Liver (tissue), 9 donors: ENCODE results near the gene VWA5A. TPM values are rescaled to one million over a fixed set of nuclear protein-coding genes. Genes with fewer than 3 reads are reported as not detected.

Source experiments
- DNase-seq: peaks from one replicate; pipeline ENCODE4 v3.0.0-alpha.2; 2017; ENCODE audit warnings: low spot score
- H3K27ac ChIP-seq, 2 donors: one replicate each; pipeline ENCODE4 v1.7.0; 2013; ENCODE audit warnings: inconsistent platforms in 2 of 2, low read length in 2 of 2, control low read depth in 1 of 2, low read depth in 1 of 2, mild to moderate bottlenecking in 1 of 2
- H3K27me3 ChIP-seq, 4 donors: one replicate each; pipeline versions ENCODE4 v1.6.1 to v1.7.0; 2013; ENCODE audit warnings: low read length in 3 of 4, inconsistent platforms in 1 of 4, mild to moderate bottlenecking in 1 of 4, moderate library complexity in 1 of 4; ENCODE audit not compliant: control insufficient read depth in 4 of 4, insufficient read depth in 4 of 4
- H3K36me3 ChIP-seq, 4 donors: one replicate each; pipeline versions ENCODE4 v1.6.1 to v1.7.0; 2013; ENCODE audit warnings: low read length in 3 of 4, mild to moderate bottlenecking in 3 of 4, low read depth in 1 of 4, moderate library complexity in 1 of 4; ENCODE audit not compliant: control insufficient read depth in 4 of 4, insufficient read depth in 3 of 4
- H3K4me1 ChIP-seq, 4 donors: one replicate each; pipeline versions ENCODE4 v1.6.1 to v1.7.0; 2013; ENCODE audit warnings: low read length in 3 of 4, mild to moderate bottlenecking in 3 of 4, moderate library complexity in 1 of 4; ENCODE audit not compliant: control insufficient read depth in 4 of 4, insufficient read depth in 4 of 4
- H3K4me3 ChIP-seq, 3 donors: one replicate each; pipeline versions ENCODE4 v1.6.1 to v1.7.0; 2013; ENCODE audit warnings: low read length in 3 of 3, control low read depth in 1 of 3, low read depth in 1 of 3, mild to moderate bottlenecking in 1 of 3
- H3K9ac ChIP-seq, 2 donors: one replicate each; pipeline ENCODE4 v1.7.0; 2013; ENCODE audit warnings: low read length in 2 of 2, mild to moderate bottlenecking in 2 of 2, moderate library complexity in 2 of 2, control low read depth in 1 of 2, low read depth in 1 of 2
- H3K9me3 ChIP-seq, 4 donors: one replicate each; pipeline versions ENCODE4 v1.6.1 to v1.7.0; 2013; ENCODE audit warnings: low read length in 3 of 4; ENCODE audit not compliant: control insufficient read depth in 4 of 4
- ATF3 ChIP-seq: IDR thresholded peaks from 2 replicates; pipeline ENCODE4 v1.6.1; 2016; ENCODE audit warnings: antibody characterized with exemption
- EGR1 ChIP-seq, 2 donors: IDR thresholded peaks; 2 replicates each; pipeline ENCODE4 v1.6.1; 2016 to 2018; ENCODE audit warnings: antibody characterized with exemption in 2 of 2, low read depth in 2 of 2
- FOXA1 ChIP-seq: IDR thresholded peaks from 2 replicates; pipeline ENCODE4 v1.6.1; 2016; ENCODE audit warnings: antibody characterized with exemption
- FOXA2 ChIP-seq: IDR thresholded peaks from 2 replicates; pipeline ENCODE4 v1.6.1; 2016; ENCODE audit warnings: antibody characterized with exemption
- GABPA ChIP-seq, 2 donors: IDR thresholded peaks in 1 of 2; conservative IDR thresholded peaks in 1 of 2; 2 replicates each; pipeline ENCODE4 v1.6.1; 2016; ENCODE audit warnings: antibody characterized with exemption in 2 of 2, mild to moderate bottlenecking in 1 of 2, moderate library complexity in 1 of 2
- HNF4A ChIP-seq, 2 donors: conservative IDR thresholded peaks; 2 replicates each; pipeline ENCODE4 v1.6.1; 2016; ENCODE audit warnings: antibody characterized with exemption in 2 of 2, mild to moderate bottlenecking in 2 of 2
- HNF4G ChIP-seq: IDR thresholded peaks from 2 replicates; pipeline ENCODE4 v1.6.1; 2016; ENCODE audit warnings: antibody characterized with exemption
- JUND ChIP-seq, 2 donors: IDR thresholded peaks; 2 replicates each; pipeline ENCODE4 v1.6.1; 2016; ENCODE audit warnings: antibody characterized with exemption in 2 of 2
- MAX ChIP-seq: IDR thresholded peaks from 2 replicates; pipeline ENCODE4 v1.6.1; 2016; ENCODE audit warnings: antibody characterized with exemption
- NR2F2 ChIP-seq: IDR thresholded peaks from 2 replicates; pipeline ENCODE4 v1.6.1; 2016; ENCODE audit warnings: antibody characterized with exemption
- RAD21 ChIP-seq, 2 donors: IDR thresholded peaks; 2 replicates each; pipeline ENCODE4 v1.6.1; 2016; ENCODE audit warnings: antibody characterized with exemption in 2 of 2, mild to moderate bottlenecking in 2 of 2
- REST ChIP-seq: IDR thresholded peaks from 2 replicates; pipeline ENCODE4 v1.6.1; 2016; ENCODE audit warnings: antibody characterized with exemption, mild to moderate bottlenecking
- RXRA ChIP-seq, 2 donors: IDR thresholded peaks; 2 replicates each; pipeline ENCODE4 v1.6.1; 2017 to 2018; ENCODE audit warnings: antibody characterized with exemption in 2 of 2, mild to moderate bottlenecking in 1 of 2
- SP1 ChIP-seq: IDR thresholded peaks from 2 replicates; pipeline ENCODE4 v1.6.1; 2018; ENCODE audit warnings: antibody characterized with exemption, mild to moderate bottlenecking
- TAF1 ChIP-seq: conservative IDR thresholded peaks from 2 replicates; pipeline ENCODE4 v1.6.1; 2016; ENCODE audit warnings: antibody characterized with exemption, mild to moderate bottlenecking
- YY1 ChIP-seq: IDR thresholded peaks from 2 replicates; pipeline ENCODE4 v1.6.1; 2016; ENCODE audit warnings: antibody characterized with exemption, mild to moderate bottlenecking
- ZBTB33 ChIP-seq: IDR thresholded peaks from 2 replicates; pipeline ENCODE4 v1.6.1; 2016; ENCODE audit warnings: antibody characterized with exemption
- WGBS: extraction: QIAGEN DNeasy Blood & Tissue Kit; methylation state at CpG from one replicate; pipeline ENCODE4 v1.1.7; 2013; 5-methylcytosine and 5-hydroxymethylcytosine counted together
- polyA plus RNA-seq, 2 donors: library from polyadenylated mRNA; stranded (reverse) in 1 of 2; unstranded in 1 of 2; fragments of 200-250 nt in 1 of 2; fragments of >200 nt in 1 of 2; fragmentation: Nextera tagmentation in 1 of 2; extraction: Ambion mirVana in 1 of 2; gene quantifications; one replicate each; pipeline versions ENCODE4 v1.2.1 to v1.2.3, GENCODE V29; 2013 to 2015
- total RNA-seq, 2 donors: library from RNA; depleted of rRNA; stranded (reverse); fragments of >200 nt; gene quantifications; one replicate each; pipeline ENCODE4 v1.2.3, GENCODE V29; 2014
- donor health status: healthy.
- donor health status: healthy.
- donor health status: healthy.
- donor health status: healthy.
- donor health status: healthy.

Gene VWA5A
- total and polyA plus RNA-seq, 4 donors: 2.3 to 5.7 (median 3.7) TPM

GRCh38 chr11:124080327-124081001, 34.8 kb upstream of the VWA5A start:
- TF ChIP-seq NR2F2 (no peak), ZBTB33 (no peak), FOXA2 (no peak), GABPA (IDR thresholded peaks at IDR 0.05 in 1 of 2, conservative IDR thresholded peaks at IDR 0.05 in 1 of 2) (no peak), SP1 (no peak), TAF1 (no peak), MAX (no peak), RAD21 (IDR thresholded peaks at IDR 0.05) (no peak), HNF4G (no peak), FOXA1 (no peak), YY1 (no peak), RXRA (IDR thresholded peaks at IDR 0.05) (no peak)
- no peak for DNase-seq
- no peaks in the 10 kb centered on the region for H3K9me3 ChIP-seq
- H3K27me3 ChIP-seq: peaks cover 0 to 9% (median 4%) of the 10 kb centered on the region in 4 donors
- H3K9ac ChIP-seq: no peak overlapping the region
- WGBS: 53% methylated on average over 8 of the region's 8 CpGs
- peaks cover 0 to 4% (median 3%) of the 10 kb centered on the region in 4 donors for H3K4me1 ChIP-seq
- no peak overlapping the region for H3K27ac ChIP-seq
- no peak overlapping the region for H3K4me3 ChIP-seq
- H3K36me3 ChIP-seq: no peaks in the 10 kb centered on the region

- Histone ChIP-seq H3K4me3 (no peak overlapping the region), H3K4me1 (peaks cover 0 to under 1% (median 0%) of the 10 kb centered on the region in 4 donors), H3K9me3 (no peaks in the 10 kb centered on the region), H3K36me3 (no peaks in the 10 kb centered on the region), H3K9ac (no peak overlapping the region), H3K27ac (no peak overlapping the region), H3K27me3 (peaks cover 0 to 9% (median 4%) of the 10 kb centered on the region in 4 donors)
- no peak for DNase-seq
- 75% methylated on average over 3 of the region's 3 CpGs for WGBS
- no peak for TF ChIP-seq FOXA2
- TF ChIP-seq NR2F2: no peak
- no peak for TF ChIP-seq HNF4A (conservative IDR thresholded peaks at IDR 0.05)
- TF ChIP-seq ATF3: no peak
- TF ChIP-seq ZBTB33: no peak
- no peak for TF ChIP-seq YY1
- TF ChIP-seq GABPA (IDR thresholded peaks at IDR 0.05 in 1 of 2, conservative IDR thresholded peaks at IDR 0.05 in 1 of 2): no peak
- TF ChIP-seq SP1: no peak
Observed at GRCh38 chr11:124081483-124081882, 33.8 kb upstream of the VWA5A start.

GRCh38 chr11:124082371-124082770, 32.9 kb upstream of the VWA5A start:
- Histone ChIP-seq H3K9ac (no peak overlapping the region), H3K27ac (no peak overlapping the region), H3K27me3 (peaks cover 0 to 9% (median 4%) of the 10 kb centered on the region in 4 donors), H3K9me3 (no peaks in the 10 kb centered on the region), H3K36me3 (no peaks in the 10 kb centered on the region), H3K4me1 (no peaks in the 10 kb centered on the region), H3K4me3 (no peak overlapping the region)
- DNase-seq: no peak
- TF ChIP-seq EGR1 (IDR thresholded peaks at IDR 0.05; ENCODE audit: low read depth in 2 of 2) (no peak), TAF1 (no peak), SP1 (no peak), HNF4G (no peak), YY1 (no peak), MAX (no peak), NR2F2 (no peak), ATF3 (no peak), FOXA2 (no peak), RAD21 (IDR thresholded peaks at IDR 0.05) (no peak), JUND (IDR thresholded peaks at IDR 0.05) (no peak), REST (no peak), HNF4A (conservative IDR thresholded peaks at IDR 0.05) (no peak), FOXA1 (no peak), GABPA (IDR thresholded peaks at IDR 0.05 in 1 of 2, conservative IDR thresholded peaks at IDR 0.05 in 1 of 2) (no peak)
- WGBS: 74% methylated on average over 4 of the region's 4 CpGs
